ENCODE measurements around the gene DHODH. TPM values are rescaled to one million over a fixed set of nuclear protein-coding genes. Genes with fewer than 3 reads are reported as not detected.
"Not testable (repeated sequence)": the region's sequence is repeated elsewhere in the genome, so short reads cannot be mapped to it uniquely, and the experiment has no call there.

DHODH gene
- total and polyA plus RNA-seq, 2 experiments from 2014 or later, result 10.7 to 15.1 TPM

DNA sequence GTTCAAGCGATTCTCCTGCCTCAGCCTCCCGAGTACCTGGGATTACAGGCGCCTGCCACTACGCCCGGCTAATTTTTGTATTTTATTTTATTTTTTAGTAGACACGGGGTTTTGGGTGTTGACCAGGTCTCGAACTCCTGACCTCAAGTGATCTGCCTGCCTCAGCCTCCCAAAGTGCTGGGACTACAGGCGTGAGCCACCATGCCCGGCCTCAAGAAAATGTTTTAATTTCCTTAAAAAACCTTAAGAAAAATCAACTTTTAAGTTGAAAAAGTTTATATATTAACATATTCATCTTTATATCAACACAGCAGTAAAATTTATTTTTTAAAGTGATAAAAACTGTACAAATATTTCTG is 500 bp upstream of the DHODH start:
- not testable (repeated sequence) for ATAC-seq; H3K4me1 Mint-ChIP-seq; H3F3A ChIP-seq (replicated peaks; ENCODE audit: low read depth); H3K36me3 ChIP-seq (ENCODE audit: insufficient read depth); H3K27ac Mint-ChIP-seq; H3K27ac ChIP-seq (ENCODE audit: low read depth); H3K9me3 Mint-ChIP-seq; H4K20me1 ChIP-seq (replicated peaks; ENCODE audit: insufficient read depth); H3K36me3 Mint-ChIP-seq (ENCODE audit: low read depth); H3K9me2 ChIP-seq (ENCODE audit: insufficient read depth); DNase-seq (ENCODE audit: low spot score); H3K27me3 ChIP-seq (ENCODE audit: insufficient read depth); H3K27me3 Mint-ChIP-seq (ENCODE audit: insufficient read depth, low read depth, poor library complexity); H3K4me1 ChIP-seq (ENCODE audit: insufficient read depth)
- peak overlapping the region; percentile 57 for H3K4me2 ChIP-seq
- peaks cover 13% of the 10 kb centered on the region for H3K79me2 ChIP-seq (replicated peaks; ENCODE audit: insufficient read depth)
- peak overlapping the region; percentile 97 for H3K4me3 Mint-ChIP-seq
- peak overlapping the region; percentile 15; the same call in 1 of the 2 replicates for H3K4me3 ChIP-seq
- H2AFZ ChIP-seq, result peak overlapping the region; percentile 80; the same call in 1 of the 2 replicates

DNA sequence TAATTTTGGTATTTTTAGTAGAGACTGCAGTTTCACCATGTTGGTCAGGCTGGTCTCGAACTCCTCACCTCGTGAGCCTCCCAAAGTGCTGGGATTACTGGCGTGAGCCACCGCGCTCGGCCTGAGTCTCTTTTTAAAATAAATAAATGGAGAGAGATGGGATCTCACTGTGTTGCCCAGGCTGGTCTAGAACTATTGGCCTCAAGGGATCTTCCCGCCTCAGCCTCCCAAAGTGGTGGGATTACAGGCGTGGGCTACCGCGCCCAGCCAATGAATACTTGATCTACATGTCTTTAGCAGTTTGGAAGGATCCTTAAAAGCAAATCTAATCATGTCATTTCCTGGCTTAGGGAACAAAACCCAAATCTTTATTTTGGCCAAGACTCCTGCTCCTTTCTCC is 1.2 kb downstream of the DHODH start:
- no peaks in the 10 kb centered on the region for H3K9me2 ChIP-seq (ENCODE audit: insufficient read depth)
- no peak overlapping the region for H2AFZ ChIP-seq
- Mint-ChIP-seq H3K9me3 (peaks cover 6% of the 10 kb centered on the region; the same call in 2 of the 3 replicates), H3K27me3 (ENCODE audit: insufficient read depth, low read depth, poor library complexity) (peaks cover 5% of the 10 kb centered on the region), H3K4me3 (peak overlapping the region; percentile 97), H3K4me1 (peaks cover 4% of the 10 kb centered on the region; the same call in 1 of the 3 replicates), H3K36me3 (ENCODE audit: low read depth) (peaks cover 22% of the 10 kb centered on the region), H3K27ac (no peak overlapping the region)
- no peak overlapping the region for H3K27ac ChIP-seq (ENCODE audit: low read depth)
- no peaks in the 10 kb centered on the region; the same call in 1 of the 2 replicates for H3K36me3 ChIP-seq (ENCODE audit: insufficient read depth)
- no peak for ATAC-seq
- H3K27me3 ChIP-seq (ENCODE audit: insufficient read depth), result no peaks in the 10 kb centered on the region
- H3K4me1 ChIP-seq (ENCODE audit: insufficient read depth), result no peaks in the 10 kb centered on the region
- no peaks in the 10 kb centered on the region; the same call in 1 of the 2 replicates for H4K20me1 ChIP-seq (replicated peaks; ENCODE audit: insufficient read depth)
- H3K4me2 ChIP-seq, result 0 out of 2 replicates have a peak overlapping the region, but pooled peaks have one; percentile 92
- H3F3A ChIP-seq (replicated peaks; ENCODE audit: low read depth), result no peaks in the 10 kb centered on the region
- H3K4me3 ChIP-seq, result peak overlapping the region; percentile 96; the same call in 1 of the 2 replicates
- H3K79me2 ChIP-seq (replicated peaks; ENCODE audit: insufficient read depth), result peaks cover 13% of the 10 kb centered on the region
- DNase-seq (ENCODE audit: low spot score), result no peak
- TF ChIP-seq EZH2phosphoT487 (IDR thresholded peaks at IDR 0.05; ENCODE audit: unreplicated experiment) (no peak), EZH2 (IDR thresholded peaks at IDR 0.05; ENCODE audit: low read depth, unreplicated experiment) (no peak), CREB1 (CRISPR knock-in tag; IDR thresholded peaks at IDR 0.05; ENCODE audit: low read depth) (no peak), STAT1 (IDR thresholded peaks at IDR 0.05; ENCODE audit: unreplicated experiment) (no peak), POLR2AphosphoS5 (IDR thresholded peaks at IDR 0.05; ENCODE audit: low read depth) (no peak), JUNB (IDR thresholded peaks at IDR 0.05; ENCODE audit: unreplicated experiment) (no peak)
- TF ChIP-seq, protein P1, sequence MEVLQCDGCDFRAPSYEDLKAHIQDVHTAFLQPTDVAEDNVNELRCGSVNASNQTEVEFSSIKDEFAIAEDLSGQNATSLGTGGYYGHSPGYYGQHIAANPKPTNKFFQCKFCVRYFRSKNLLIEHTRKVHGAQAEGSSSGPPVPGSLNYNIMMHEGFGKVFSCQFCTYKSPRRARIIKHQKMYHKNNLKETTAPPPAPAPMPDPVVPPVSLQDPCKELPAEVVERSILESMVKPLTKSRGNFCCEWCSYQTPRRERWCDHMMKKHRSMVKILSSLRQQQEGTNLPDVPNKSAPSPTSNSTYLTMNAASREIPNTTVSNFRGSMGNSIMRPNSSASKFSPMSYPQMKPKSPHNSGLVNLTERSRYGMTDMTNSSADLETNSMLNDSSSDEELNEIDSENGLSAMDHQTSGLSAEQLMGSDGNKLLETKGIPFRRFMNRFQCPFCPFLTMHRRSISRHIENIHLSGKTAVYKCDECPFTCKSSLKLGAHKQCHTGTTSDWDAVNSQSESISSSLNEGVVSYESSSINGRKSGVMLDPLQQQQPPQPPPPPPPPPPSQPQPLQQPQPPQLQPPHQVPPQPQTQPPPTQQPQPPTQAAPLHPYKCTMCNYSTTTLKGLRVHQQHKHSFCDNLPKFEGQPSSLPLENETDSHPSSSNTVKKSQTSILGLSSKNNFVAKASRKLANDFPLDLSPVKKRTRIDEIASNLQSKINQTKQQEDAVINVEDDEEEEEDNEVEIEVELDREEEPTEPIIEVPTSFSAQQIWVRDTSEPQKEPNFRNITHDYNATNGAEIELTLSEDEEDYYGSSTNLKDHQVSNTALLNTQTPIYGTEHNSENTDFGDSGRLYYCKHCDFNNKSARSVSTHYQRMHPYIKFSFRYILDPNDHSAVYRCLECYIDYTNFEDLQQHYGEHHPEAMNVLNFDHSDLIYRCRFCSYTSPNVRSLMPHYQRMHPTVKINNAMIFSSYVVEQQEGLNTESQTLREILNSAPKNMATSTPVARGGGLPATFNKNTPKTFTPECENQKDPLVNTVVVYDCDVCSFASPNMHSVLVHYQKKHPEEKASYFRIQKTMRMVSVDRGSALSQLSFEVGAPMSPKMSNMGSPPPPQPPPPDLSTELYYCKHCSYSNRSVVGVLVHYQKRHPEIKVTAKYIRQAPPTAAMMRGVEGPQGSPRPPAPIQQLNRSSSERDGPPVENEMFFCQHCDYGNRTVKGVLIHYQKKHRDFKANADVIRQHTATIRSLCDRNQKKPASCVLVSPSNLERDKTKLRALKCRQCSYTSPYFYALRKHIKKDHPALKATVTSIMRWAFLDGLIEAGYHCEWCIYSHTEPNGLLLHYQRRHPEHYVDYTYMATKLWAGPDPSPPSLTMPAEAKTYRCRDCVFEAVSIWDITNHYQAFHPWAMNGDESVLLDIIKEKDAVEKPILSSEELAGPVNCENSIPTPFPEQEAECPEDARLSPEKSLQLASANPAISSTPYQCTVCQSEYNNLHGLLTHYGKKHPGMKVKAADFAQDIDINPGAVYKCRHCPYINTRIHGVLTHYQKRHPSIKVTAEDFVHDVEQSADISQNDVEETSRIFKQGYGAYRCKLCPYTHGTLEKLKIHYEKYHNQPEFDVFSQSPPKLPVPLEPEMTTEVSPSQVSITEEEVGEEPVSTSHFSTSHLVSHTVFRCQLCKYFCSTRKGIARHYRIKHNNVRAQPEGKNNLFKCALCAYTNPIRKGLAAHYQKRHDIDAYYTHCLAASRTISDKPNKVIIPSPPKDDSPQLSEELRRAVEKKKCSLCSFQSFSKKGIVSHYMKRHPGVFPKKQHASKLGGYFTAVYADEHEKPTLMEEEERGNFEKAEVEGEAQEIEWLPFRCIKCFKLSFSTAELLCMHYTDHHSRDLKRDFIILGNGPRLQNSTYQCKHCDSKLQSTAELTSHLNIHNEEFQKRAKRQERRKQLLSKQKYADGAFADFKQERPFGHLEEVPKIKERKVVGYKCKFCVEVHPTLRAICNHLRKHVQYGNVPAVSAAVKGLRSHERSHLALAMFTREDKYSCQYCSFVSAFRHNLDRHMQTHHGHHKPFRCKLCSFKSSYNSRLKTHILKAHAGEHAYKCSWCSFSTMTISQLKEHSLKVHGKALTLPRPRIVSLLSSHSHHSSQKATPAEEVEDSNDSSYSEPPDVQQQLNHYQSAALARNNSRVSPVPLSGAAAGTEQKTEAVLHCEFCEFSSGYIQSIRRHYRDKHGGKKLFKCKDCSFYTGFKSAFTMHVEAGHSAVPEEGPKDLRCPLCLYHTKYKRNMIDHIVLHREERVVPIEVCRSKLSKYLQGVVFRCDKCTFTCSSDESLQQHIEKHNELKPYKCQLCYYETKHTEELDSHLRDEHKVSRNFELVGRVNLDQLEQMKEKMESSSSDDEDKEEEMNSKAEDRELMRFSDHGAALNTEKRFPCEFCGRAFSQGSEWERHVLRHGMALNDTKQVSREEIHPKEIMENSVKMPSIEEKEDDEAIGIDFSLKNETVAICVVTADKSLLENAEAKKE (CRISPR knock-in tag; IDR thresholded peaks at IDR 0.05), result no peak
- TF ChIP-seq, protein P2, sequence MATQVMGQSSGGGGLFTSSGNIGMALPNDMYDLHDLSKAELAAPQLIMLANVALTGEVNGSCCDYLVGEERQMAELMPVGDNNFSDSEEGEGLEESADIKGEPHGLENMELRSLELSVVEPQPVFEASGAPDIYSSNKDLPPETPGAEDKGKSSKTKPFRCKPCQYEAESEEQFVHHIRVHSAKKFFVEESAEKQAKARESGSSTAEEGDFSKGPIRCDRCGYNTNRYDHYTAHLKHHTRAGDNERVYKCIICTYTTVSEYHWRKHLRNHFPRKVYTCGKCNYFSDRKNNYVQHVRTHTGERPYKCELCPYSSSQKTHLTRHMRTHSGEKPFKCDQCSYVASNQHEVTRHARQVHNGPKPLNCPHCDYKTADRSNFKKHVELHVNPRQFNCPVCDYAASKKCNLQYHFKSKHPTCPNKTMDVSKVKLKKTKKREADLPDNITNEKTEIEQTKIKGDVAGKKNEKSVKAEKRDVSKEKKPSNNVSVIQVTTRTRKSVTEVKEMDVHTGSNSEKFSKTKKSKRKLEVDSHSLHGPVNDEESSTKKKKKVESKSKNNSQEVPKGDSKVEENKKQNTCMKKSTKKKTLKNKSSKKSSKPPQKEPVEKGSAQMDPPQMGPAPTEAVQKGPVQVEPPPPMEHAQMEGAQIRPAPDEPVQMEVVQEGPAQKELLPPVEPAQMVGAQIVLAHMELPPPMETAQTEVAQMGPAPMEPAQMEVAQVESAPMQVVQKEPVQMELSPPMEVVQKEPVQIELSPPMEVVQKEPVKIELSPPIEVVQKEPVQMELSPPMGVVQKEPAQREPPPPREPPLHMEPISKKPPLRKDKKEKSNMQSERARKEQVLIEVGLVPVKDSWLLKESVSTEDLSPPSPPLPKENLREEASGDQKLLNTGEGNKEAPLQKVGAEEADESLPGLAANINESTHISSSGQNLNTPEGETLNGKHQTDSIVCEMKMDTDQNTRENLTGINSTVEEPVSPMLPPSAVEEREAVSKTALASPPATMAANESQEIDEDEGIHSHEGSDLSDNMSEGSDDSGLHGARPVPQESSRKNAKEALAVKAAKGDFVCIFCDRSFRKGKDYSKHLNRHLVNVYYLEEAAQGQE (IDR thresholded peaks at IDR 0.05; ENCODE audit: unreplicated experiment), result no peak
- TF ChIP-seq, protein P3, sequence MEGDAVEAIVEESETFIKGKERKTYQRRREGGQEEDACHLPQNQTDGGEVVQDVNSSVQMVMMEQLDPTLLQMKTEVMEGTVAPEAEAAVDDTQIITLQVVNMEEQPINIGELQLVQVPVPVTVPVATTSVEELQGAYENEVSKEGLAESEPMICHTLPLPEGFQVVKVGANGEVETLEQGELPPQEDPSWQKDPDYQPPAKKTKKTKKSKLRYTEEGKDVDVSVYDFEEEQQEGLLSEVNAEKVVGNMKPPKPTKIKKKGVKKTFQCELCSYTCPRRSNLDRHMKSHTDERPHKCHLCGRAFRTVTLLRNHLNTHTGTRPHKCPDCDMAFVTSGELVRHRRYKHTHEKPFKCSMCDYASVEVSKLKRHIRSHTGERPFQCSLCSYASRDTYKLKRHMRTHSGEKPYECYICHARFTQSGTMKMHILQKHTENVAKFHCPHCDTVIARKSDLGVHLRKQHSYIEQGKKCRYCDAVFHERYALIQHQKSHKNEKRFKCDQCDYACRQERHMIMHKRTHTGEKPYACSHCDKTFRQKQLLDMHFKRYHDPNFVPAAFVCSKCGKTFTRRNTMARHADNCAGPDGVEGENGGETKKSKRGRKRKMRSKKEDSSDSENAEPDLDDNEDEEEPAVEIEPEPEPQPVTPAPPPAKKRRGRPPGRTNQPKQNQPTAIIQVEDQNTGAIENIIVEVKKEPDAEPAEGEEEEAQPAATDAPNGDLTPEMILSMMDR (conservative IDR thresholded peaks at IDR 0.05; ENCODE audit: low read depth in 2 of 2), result no peak
